GM18519 (cell line): ENCODE results near the gene PTPRN.
A peak's percentile ranks its signal among the peaks of the same experiment; 100 is the strongest.
"Not testable (repeated sequence)": the region's sequence is repeated elsewhere in the genome, so short reads cannot be mapped to it uniquely, and the experiment has no call there.

ENCODE experiments used
- ATAC-seq: cut with Tn5 transposase; IDR thresholded peaks from one replicate; pipeline ENCODE4 v1.9.1; 2021; ENCODE audit warnings: mild to moderate bottlenecking, moderate library complexity; ENCODE audit not compliant: unreplicated experiment, low FRiP score

The PTPRN gene

DNA sequence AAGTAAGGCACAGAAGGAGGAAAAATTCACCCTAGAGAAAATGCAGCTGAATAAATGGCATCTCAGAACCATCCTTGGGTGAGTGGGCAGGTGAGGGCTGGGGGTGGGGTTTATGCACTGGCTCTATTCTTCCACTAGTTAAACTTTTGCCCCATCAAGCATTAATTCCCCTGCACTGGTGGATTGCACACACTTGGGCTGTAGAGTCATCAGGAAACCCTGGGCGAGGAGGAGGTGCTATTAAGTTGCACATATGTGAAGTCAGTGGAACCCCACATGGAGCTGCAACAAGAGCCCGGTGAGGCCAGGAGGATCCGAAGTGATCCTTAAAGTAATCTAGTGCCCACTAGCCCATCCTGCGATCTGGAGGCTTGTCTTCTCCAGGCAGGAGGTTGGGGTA is 36.8 kb downstream of the PTPRN start:
- no peak for ATAC-seq

DNA sequence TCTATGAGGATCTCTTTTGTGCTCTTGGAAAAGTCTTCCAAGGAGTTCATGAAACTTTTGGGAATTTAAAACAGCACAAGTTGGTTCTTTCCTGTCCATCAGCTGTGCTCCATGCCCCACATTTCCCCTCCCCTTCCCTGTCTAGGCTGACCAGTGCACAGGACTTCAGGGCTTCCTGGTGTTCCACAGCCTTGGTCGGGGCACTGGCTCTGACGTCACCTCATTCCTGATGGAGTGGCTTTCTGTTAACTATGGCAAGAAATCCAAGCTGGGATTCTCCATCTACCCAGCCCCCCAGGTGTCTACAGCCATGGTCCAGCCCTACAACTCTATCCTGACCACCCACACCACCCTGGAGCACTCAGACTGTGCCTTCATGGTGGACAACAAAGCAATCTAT is 38.2 kb downstream of the PTPRN start:
- no peak for ATAC-seq

DNA sequence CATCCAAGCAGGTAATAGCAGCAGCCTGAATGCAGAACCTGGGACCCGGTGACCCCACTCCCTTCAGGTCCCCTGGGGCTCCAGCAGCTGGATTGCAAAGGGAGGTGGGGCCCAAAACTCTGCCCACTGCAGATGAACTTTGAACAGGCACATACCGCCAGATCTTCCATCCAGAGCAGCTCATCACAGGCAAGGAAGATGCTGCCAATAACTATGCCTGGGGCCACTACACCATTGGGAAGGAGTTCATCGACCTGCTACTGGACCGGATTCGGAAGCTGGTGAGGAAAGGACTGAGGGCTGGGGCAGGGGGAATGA is 39.2 kb downstream of the PTPRN start:
- ATAC-seq, result no peak

DNA sequence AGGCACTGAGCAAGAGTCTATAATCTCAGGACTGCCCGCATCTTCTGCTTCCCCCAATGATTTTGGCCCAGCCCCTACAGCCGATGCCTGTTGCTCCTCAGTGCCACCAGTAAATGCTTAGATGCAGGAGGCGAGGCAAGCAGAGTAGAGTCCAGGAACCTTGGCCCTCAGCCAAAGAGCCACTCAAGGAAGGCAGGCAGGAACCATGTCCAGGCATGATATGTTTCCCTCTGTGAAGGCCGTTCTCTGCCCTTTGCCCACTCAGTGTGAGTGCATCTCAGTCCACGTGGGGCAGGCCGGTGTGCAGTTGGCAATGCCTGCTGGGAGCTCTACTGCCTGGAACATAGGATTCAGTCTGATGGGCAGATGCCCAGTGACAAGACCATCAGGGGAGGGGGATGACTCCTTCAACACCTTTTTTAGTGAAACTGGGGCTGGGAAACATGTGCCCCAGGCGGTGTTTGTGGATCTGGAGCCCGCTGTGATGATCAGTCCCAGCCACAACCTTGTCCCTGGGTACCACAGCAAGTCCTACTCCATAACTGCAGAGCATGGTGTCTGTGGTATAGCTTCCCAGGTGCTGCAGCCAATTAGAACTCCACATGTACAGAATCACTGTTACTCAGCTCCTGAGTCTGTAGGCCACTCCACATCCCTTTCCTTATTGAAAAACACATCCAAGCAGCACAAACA is 39.7 kb downstream of the PTPRN start:
- no peak for ATAC-seq

DNA sequence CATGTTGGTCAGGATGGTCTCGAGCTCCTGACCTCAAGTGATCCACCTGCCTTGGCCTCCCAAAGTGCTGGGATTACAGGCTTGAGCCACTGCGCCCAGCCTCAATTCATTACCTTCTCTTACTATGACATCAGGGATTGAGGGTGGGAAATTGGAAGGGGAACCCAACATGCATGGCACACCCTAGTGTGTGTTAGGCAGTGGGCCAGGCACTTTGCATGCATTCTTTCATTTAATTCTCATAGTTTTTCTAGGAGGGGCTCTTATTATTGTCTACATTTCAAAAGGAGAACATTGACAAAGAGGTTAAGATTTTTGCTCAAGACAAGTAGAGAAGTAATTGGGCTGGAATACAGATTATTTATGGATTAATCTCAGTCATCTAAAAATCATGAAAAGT is 40.9 kb downstream of the PTPRN start:
- ATAC-seq, result no peak

DNA sequence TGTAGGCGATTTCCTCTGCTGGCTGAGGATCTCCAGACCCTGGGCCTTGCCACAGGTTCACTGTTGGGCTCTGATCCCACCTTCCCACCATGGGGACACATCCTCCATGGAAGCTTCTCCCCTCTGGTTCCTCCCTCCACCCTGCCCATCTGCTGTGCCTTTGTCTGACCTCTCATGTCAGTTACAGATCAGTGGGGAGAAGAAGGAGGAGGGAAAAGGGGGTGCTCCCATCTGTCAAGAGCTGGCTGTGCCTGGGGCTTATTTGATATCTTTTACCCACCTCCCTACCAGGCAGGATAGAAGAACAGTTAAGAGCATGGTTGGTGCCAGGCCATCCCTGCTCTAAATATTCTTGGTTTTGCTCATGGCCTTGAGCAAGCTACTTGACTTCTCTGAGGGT is 42.3 kb downstream of the PTPRN start:
- no peak for ATAC-seq

DNA sequence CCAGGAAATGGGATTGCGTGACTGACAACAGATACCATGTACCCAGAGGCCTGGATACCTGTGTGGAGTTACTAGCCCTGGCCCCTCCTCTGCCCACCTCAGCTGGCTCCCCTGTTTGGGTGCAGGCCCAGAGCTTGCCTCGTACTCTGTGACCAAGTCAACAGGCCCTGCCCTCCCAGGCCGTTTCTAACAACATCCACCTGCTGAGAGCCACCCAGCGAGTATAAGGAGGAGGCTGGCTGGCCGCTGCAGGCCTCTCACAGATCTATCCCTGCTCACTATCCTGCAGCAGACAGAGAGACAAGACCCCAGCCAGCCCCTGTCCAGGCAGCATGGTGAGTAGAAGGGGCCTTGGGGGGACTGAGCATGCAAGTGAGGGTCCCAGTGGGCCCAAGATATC is 43.0 kb downstream of the PTPRN start:
- ATAC-seq, result no peak

DNA sequence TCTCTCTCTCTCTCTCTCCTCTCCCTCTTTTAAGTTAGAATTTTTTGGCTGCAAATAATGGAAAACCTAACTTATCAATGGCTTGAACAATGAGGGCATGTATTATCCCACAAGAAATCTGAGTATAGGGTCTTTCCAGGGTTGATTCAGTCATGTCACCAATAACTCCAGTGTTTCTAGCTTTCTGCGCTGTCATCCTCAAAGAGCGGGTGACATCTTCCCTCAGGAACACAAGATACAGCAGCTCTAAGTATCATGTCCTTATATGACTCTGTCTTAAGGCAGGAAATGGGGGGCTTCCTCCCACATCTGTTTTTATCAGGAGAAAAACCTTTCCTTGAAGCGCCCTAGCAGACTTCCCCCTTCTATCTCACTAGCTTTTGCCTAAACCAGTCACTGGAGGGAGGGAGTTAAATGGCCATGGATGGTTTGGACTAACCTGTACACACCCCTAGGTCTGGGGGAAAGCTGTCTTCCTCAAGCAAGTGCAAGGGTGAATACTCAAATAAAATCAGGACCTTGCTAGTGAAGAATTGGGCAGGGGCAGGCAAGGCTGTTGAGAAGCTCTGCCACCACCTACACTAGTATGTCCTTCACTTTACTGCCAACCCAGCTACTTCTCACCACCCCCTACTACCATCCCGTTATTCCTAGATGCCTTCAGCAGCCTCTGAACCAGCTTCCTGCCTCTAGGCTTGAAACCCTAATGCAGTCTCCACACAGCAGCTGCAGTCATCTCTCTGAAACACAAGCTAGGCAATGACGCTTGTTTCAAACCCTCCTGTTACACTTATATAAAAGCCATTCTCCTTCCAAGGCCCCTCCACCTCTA is 48.0 kb downstream of the PTPRN start:
- ATAC-seq, result no peak

DNA sequence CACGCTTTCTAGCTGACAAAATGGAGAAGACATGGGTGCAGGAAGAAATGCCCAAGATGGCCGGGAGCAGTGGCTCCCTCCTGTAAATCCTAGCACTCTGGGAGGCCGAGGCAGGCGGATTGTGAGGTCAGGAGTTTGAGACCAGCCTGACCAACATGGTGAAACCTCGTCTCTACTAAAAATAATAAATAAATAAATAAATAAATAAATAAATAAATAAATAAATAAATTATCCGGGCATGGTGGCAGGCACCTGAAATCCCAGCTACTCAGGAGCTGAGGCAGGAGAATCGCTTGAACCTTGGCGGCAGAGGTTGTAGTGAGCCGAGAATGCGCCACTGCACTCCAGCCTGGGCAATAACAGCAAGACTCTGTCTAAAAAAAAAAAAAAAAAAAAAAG is 50.3 kb downstream of the PTPRN start:
- not testable (repeated sequence) for ATAC-seq

DNA sequence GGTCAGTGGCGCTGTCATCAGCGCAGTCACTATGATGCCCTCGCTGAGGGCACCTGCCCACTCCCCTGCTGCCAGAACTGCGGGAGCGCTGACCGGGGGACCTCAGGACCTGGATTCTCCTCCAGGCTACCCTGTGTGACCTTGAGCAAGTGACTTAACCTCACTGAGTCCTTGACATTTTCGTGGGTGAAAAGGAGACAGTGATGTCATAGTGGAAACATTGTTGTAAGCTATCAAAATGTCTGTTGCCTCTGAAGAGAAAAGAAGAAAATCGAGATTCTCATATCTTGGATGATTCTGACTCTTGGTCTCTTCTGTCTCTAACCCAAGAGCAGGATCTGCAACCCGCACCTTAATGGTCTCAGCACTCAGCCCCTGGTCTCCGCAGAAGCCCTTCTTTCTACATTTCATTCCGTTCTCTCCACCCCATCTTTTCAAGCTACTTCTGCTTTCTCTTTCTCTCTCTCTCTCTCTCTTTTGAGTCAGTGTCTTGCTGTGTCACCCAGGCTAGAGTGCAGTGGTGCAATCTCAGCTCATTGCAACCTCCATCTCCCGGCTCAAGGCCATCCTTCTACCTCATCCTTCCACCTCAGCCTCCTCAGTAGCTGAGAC is 54.5 kb downstream of the PTPRN start:
- ATAC-seq, result peak; percentile 25

DNA sequence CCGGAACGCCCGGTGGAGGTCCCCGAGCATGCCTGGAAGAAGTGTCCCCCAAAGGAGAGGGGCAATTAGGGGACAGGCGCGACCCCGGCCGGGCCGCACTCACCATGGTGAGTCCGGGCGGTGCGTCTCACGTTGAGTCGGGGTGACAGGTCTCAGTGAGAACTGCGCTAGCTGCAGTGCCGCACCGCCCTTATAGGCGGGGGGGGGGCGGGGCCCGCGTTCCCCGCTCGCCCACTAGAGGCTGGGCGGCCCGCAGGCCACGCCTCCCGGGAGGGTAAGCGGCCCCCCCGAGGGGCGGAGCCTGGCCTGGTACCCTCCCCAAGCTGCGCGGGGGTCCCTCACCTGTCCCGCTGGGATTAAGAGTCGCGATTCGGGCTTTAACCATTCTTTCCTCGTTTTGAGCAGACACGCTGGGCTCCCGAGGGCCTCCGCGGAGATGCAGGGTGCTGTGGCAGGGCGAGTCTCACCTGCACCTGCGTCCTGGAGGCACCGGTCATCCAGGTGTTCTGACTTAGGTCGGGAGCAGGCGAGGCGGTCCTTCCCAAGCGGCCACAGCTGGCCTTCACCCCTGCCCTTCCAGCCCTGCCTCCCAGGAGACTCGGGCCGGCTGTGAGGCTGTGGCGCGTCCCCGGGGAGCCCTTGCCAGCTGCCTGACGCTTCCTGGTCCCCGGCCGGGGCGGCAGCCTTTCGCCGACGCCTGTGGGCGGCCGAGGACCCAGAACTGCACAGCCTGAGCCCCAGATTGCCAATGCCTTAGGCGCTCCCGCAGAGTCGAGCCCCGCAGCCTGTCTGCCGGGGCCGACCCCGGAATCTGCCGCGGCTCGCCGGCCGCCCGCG is 55.2 kb downstream of the PTPRN start, which contains the start of gene TUBA4A:
Gene TUBA4A, minus strand, starts transcription at position 166 of the 837 bp plus-strand sequence. Its CDS starts 60 bp downstream, at position 106.
- ATAC-seq, result peak; percentile 50

DNA sequence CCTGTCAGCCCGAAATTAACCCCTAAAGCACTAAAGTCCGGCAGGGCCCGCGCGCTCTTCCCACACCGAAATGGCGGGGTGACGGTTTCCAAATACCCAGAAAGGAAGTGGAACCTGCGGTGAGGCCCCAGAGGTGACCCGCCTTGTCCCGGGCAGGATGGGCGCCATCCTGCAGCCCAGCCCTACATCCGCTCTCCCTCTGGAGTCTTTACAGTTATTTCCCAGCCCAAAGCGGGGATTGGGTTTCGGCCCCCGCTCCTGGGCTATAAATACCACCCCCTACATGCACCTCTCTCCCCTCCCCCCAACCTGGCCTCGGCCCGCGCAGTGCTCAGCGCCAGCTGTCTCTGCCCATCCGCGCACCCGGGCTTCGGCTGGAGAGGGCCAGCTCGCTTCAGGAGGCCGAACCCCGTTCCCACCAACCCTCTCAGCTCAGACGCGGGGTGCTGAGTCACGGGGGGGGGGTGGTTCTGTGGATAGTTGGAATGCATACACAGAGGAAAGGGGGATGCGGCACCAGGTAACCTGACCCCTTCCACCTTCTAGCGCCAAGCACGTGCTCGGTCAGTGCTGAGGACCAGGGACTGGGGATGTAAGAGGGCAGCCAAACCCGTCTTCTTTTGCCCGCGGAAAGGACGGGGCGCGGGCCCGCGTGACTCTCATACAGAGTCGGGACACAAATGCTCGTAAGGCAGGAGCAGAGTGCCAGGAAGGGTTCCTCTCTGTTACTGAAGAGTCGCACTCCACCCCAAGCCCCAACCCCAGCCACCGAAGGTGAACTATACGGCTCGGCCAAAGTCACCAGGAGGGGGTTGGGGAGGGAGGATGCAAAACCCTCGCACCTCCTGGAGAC is 56.1 kb downstream of the PTPRN start, which contains the start of gene TUBA4B:
Gene TUBA4B, plus strand, starts transcription at position 344 of the 853 bp plus-strand sequence. Its CDS starts 165 bp downstream, at position 509.
- ATAC-seq, result peak; percentile 8

DNA sequence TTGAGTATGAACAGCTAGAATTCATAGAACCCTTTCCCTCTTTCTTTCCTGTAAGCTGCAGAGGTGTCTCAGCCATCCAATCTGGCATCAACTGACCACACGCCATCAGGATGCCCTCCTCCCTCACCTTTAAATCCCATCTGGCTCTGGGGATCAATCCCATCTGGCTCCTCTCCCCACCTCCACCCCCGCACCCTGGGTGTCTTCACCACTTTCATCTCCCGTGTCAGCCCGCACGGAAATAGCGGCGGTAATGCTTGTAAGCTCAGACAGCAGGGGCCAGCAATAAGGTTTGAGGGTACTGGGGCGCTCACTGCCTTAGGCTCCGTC is 56.7 kb downstream of the PTPRN start:
- ATAC-seq, result no peak

DNA sequence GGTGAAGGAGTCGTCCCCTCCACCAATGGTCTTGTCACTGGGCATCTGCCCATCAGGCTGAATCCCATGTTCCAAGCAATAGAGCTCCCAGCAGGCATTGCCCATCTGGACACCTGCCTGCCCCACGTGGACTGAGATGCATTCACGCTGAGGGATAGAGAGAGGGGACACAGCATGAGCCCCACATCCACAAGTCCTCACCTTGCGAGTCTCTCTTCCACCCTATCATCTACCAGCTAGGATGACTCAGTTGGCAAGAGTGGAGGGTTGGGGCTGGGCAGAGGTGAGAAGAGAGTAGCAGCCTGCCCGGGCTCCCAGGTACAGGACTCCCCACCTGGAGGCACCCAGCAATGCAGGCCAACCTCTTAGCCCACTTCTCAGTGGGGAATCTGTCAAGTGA is 57.1 kb downstream of the PTPRN start:
- ATAC-seq, result no peak

DNA sequence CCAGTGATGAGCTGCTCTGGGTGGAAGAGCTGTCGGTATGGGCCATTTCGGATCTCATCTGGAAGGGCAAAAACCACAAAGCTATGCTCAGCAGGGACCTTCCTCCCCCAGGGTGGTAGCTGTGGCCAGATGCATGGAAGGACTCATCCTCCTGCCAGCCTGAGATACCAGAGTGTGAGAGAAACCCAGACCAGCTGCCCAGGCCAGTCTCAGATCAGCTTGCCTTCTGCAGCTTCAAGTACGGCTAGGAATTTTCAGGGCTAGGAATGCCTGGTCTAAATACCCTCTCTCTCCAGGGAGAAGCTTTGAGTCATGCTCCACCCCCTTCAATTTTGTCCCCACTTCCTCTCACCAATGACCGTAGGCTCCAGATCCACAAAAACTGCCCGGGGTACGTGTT is 57.5 kb downstream of the PTPRN start:
- ATAC-seq, result no peak

DNA sequence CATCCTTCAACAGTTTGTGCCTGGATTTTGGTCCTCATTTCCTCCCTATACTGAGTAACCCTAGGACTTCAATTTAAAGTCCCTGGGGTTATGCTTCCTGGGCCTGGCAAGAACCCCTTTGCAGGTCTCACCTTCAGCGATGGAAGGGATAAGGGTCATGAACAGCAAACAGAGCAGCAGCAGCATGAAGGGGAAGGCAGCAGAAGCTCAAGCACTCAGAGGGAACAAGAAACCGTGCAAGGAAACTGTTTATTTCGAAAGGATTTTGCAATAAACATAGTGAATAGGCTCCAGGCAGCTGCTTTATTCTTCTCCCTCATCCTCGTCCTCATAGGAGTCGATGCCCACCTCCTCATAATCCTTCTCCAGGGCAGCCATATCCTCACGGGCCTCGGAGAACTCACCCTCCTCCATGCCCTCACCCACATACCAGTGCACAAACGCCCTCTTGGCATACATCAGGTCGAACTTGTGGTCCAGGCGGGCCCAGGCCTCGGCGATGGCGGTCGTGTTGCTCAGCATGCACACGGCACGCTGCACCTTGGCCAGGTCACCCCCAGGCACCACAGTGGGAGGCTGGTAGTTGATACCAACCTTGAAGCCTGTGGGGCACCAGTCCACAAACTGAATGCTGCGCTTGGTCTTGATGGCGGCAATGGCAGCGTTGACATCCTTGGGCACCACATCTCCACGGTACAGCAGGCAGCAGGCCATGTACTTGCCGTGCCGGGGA is 59.0 kb downstream of the PTPRN start:
- ATAC-seq, result no peak

DNA sequence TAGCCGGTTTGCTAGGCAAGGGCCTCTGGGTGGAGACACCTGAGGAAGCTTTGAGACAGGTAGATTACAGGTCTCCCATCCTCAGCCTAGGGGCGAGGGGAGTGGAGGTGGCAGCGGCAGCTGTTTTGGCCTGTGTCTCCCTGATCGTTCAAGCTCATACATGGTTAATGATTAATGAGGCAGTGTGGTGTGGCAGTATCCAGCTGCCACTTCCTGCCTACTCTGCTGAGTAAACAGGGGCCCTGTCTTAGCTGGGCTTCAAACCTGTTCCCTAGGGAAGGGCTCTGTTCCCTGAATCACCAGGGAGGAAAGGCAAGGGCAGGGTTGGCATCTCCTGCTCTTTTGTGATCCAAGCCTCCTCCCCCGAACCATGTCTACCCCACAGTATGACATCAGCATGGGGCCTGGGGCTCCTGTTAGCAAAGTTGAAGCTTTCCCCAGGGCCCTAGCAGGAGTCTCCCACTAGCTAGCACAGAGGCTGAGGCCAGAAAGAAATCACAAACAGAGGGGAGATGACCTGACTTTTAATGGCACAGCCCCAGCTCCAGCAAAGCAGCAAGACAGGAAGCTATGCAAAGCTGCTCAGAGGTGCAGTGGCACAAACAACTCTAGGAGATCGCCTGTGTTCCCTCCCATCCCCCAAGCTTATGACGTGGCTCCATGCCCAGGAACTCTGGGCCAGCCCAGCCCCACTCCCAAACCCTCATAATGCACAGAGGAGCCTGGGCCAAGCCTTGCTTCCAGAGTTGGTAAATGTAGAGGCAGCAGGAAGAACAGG is 59.8 kb downstream of the PTPRN start:
- no peak for ATAC-seq

DNA sequence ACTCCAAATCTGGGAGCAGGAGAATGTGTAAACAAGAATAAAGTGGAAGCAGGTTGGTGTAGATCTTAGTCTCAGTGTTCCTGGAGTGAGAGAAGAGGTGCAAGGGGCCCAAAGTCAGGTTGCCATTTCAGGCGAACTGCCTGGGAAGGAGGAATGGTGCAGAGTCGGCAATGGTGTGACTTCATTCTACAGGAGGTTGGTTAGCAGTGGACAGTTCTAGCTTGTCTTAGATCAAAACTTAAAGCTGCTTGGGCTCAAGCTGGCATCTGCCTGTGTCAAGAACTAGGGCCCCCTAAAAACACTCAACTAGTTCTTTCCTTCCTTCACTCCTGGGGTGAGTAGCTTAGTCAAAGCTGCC is 60.4 kb downstream of the PTPRN start:
- ATAC-seq, result no peak
